Osteocyte (in vitro differentiated cells): ENCODE data around the gene LINC01488. TPM values are rescaled to one million over a fixed set of nuclear protein-coding genes. Genes with fewer than 3 reads are reported as not detected.

Source experiments
- DNase-seq: peaks from one replicate; pipeline ENCODE4 v3.0.0; 2021; ENCODE audit warnings: mixed read lengths; ENCODE audit not compliant: unreplicated experiment; ENCODE audit errors: extremely low spot score
- H3K27ac Mint-ChIP-seq: one replicate; pipeline ENCODE4 v1.8.0; 2021; ENCODE audit warnings: mild to moderate bottlenecking, mixed read lengths; ENCODE audit not compliant: unreplicated experiment
- H3K27me3 Mint-ChIP-seq: one replicate; pipeline ENCODE4 v1.8.0; 2021; ENCODE audit warnings: mixed read lengths; ENCODE audit not compliant: unreplicated experiment
- H3K36me3 Mint-ChIP-seq: one replicate; pipeline ENCODE4 v1.8.0; 2021; ENCODE audit warnings: mixed read lengths; ENCODE audit not compliant: unreplicated experiment
- H3K4me1 Mint-ChIP-seq: one replicate; pipeline ENCODE4 v1.8.0; 2021; ENCODE audit warnings: mixed read lengths; ENCODE audit not compliant: unreplicated experiment
- H3K4me3 Mint-ChIP-seq: one replicate; pipeline ENCODE4 v1.8.0; 2021; ENCODE audit warnings: mild to moderate bottlenecking, moderate library complexity, mixed read lengths; ENCODE audit not compliant: unreplicated experiment
- H3K9me3 Mint-ChIP-seq: one replicate; pipeline ENCODE4 v1.8.0; 2021; ENCODE audit warnings: mixed read lengths; ENCODE audit not compliant: unreplicated experiment
- CTCF ChIP-seq: fragments of 200-600 bp; sonication (generic); IDR thresholded peaks from 2 replicates; pipeline ENCODE4 v1.5.0; 2021; ENCODE audit warnings: antibody characterized with exemption, mild to moderate bottlenecking, moderate library complexity
- total RNA-seq: library from RNA; stranded (reverse); gene quantifications from 2 replicates; pipeline ENCODE4 v1.2.1, GENCODE V29; 2021

Gene LINC01488
- total RNA-seq, 1 donor from 2014 or later, result not detected

GRCh38 chr11:69493931-69494821 lies 12.7 kb downstream of the LINC01488 start:
- Mint-ChIP-seq H3K27me3 (peaks cover 4% of the 10 kb centered on the region), H3K36me3 (no peaks in the 10 kb centered on the region), H3K4me1 (peaks cover 12% of the 10 kb centered on the region), H3K27ac (no peak overlapping the region), H3K9me3 (no peaks in the 10 kb centered on the region), H3K4me3 (no peak overlapping the region)
- TF ChIP-seq CTCF, result no peak
- no peak for DNase-seq

GRCh38 chr11:69494851-69495250 lies 13.4 kb downstream of the LINC01488 start:
- no peaks in the 10 kb centered on the region for H3K9me3 Mint-ChIP-seq
- no peak overlapping the region for H3K27ac Mint-ChIP-seq
- H3K4me1 Mint-ChIP-seq, result peaks cover 12% of the 10 kb centered on the region
- no peak for DNase-seq
- H3K27me3 Mint-ChIP-seq, result peaks cover 4% of the 10 kb centered on the region
- TF ChIP-seq CTCF, result no peak
- H3K4me3 Mint-ChIP-seq, result no peak overlapping the region
- H3K36me3 Mint-ChIP-seq, result no peaks in the 10 kb centered on the region

GRCh38 chr11:69495441-69496201 lies 14.2 kb downstream of the LINC01488 start:
- no peak overlapping the region for H3K4me3 Mint-ChIP-seq
- peaks cover 12% of the 10 kb centered on the region for H3K4me1 Mint-ChIP-seq
- H3K27me3 Mint-ChIP-seq, result peaks cover 4% of the 10 kb centered on the region
- no peak for DNase-seq
- H3K36me3 Mint-ChIP-seq, result no peaks in the 10 kb centered on the region
- no peak overlapping the region for H3K27ac Mint-ChIP-seq
- H3K9me3 Mint-ChIP-seq, result no peaks in the 10 kb centered on the region
- no peak for TF ChIP-seq CTCF

- H3K36me3 Mint-ChIP-seq, result no peaks in the 10 kb centered on the region
- DNase-seq, result no peak
- TF ChIP-seq CTCF, result no peak
- peaks cover 9% of the 10 kb centered on the region for H3K27me3 Mint-ChIP-seq
- no peak overlapping the region for H3K27ac Mint-ChIP-seq
- H3K4me1 Mint-ChIP-seq, result peaks cover 12% of the 10 kb centered on the region
- H3K9me3 Mint-ChIP-seq, result no peaks in the 10 kb centered on the region
- H3K4me3 Mint-ChIP-seq, result no peak overlapping the region
Measured at GRCh38 chr11:69496202-69496557, 14.7 kb downstream of the LINC01488 start.

- Mint-ChIP-seq H3K9me3 (no peaks in the 10 kb centered on the region), H3K4me1 (peaks cover 12% of the 10 kb centered on the region), H3K27me3 (peaks cover 9% of the 10 kb centered on the region), H3K36me3 (no peaks in the 10 kb centered on the region), H3K4me3 (no peak overlapping the region), H3K27ac (no peak overlapping the region)
- no peak for TF ChIP-seq CTCF
- DNase-seq, result no peak
Measured at GRCh38 chr11:69496631-69497220, 15.3 kb downstream of the LINC01488 start.
